ENCODE results near the gene DPEP2NB. TPM values are rescaled to one million over a fixed set of nuclear protein-coding genes. Genes with fewer than 3 reads are reported as not detected.

Gene DPEP2NB
- total RNA-seq, 2 experiments from 2014 or later: not detected

GRCh38 chr16:67967183-67967957, 48.3 kb downstream of the DPEP2NB start:
- Mint-ChIP-seq H3K9me3 (no peaks in the 10 kb centered on the region), H3K4me1 (ENCODE audit: low read depth) (peaks cover 18% of the 10 kb centered on the region), H3K4me3 (peak overlapping the region; percentile 95), H3K27ac (peak overlapping the region; percentile 93), H3K27me3 (no peaks in the 10 kb centered on the region), H3K36me3 (ENCODE audit: low read depth) (peaks cover 8% of the 10 kb centered on the region)
- ChIA-PET POLR2A (interaction anchor here (1.0 to 2.5 kb wide), 6 partner anchors 25 to 73 kb away, joined by 3 to 12 read pairs (median 4); partner anchors contain the start of genes DDX28, DUS2 and PSMB10), CTCF (interaction anchor here (1.0 to 2.1 kb wide), 3 partner anchors 25 to 151 kb away, joined by 3 to 7 read pairs (median 4); partner anchors contain the start of gene NRN1L)
- intact Hi-C loops (cut with micrococcal nuclease): no loop called here
- peak; percentile 68 for DNase-seq
- peak; percentile 15 for ATAC-seq
- TF ChIP-seq CTCF (IDR thresholded peaks at IDR 0.05): no peak

DNA sequence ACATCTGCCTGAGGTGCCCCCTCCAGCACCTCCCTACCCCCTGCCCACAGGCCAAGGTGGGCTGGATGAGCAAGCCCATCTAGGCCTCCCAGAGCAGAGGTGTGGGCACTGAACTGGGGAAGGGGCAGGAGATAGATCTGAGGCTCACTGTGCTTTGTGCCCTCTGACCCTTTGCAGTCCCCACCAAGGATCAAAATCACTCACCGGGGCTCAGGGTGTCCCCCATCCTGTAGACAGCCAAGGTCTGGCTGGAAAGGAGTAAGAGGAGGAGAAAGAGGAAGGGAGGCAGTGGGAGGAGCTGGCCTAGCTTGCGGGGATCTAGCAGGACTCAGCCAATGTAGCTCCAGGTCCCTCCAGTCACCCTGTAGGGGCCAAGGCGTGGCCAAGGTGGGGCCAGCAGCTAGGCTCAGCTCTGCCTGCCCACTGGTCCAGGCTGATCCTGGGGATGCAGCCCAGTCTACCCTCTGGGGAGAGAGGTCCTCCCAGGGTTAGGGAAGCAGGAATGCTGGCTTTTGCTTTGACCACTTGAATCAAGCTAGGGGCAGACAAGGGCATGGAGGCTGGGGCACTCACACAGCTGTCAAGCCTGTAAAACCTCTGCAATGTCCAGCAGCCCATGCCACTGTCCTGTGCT, 49.0 kb downstream of the DPEP2NB start:
- ChIA-PET CTCF (interaction anchor here (1.0 to 2.2 kb wide), 3 partner anchors 25 to 83 kb away, joined by 4 to 7 read pairs (median 7); partner anchors contain the start of gene NRN1L), POLR2A (interaction anchor here (0.9 to 2.5 kb wide), 7 partner anchors 14 to 83 kb away, joined by 3 to 12 read pairs (median 3); partner anchors contain the start of genes DDX28, DUS2 and PSMB10)
- no peaks in the 10 kb centered on the region for H3K27me3 Mint-ChIP-seq
- peak overlapping the region; percentile 95 for H3K4me3 Mint-ChIP-seq
- peaks cover 18% of the 10 kb centered on the region for H3K4me1 Mint-ChIP-seq (ENCODE audit: low read depth)
- no peak for TF ChIP-seq CTCF (IDR thresholded peaks at IDR 0.05)
- H3K27ac Mint-ChIP-seq: no peak overlapping the region
- ATAC-seq: no peak
- DNase-seq: no peak
- peaks cover 15% of the 10 kb centered on the region for H3K36me3 Mint-ChIP-seq (ENCODE audit: low read depth)
- intact Hi-C loops (cut with micrococcal nuclease): no loop called here
- H3K9me3 Mint-ChIP-seq: no peaks in the 10 kb centered on the region

DNA sequence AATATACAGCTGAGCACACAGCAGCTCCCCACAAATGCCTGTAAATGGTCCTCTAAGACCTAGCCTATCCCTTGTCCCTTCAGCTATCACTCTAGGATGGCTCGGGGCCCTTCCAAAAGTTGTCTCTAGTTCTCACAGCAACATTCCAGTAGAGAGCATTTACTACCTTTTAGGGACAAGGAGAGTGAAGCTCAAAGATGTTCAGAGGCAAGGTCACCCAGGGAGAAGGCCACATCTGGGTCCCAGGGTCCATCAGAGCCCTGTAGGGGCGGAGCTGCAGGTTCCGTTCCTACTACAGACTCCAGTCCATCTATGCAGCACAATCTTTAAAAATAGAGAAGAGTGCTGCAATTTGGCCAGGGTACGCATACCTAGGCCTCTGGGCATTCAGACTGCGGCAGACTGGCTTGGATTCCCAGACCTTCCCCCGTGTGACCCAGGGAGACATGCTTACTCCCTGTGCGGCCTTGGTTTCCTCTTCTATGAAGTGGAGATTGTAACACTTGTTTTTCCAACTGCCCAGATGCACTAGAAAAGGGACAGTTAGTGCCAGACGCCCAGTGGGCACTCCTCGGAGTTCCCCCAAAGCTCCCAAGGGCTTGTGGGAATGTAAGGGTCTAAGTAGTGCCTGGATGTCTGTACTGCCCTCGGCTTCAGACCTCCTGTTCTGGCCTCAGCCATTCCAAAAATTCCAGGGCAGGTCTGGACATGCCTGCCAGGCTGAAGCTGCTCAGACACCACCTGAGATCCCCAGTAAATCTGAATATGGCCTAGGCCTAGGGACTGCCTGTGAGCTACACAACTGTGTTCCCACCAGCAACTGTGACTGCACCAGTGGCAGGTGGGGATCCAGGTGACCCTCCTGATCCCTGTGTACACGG, 49.8 kb downstream of the DPEP2NB start:
- CTCF ChIA-PET: interaction anchor here (0.6 to 2.2 kb wide), 9 partner anchors 12 to 151 kb away, joined by 3 to 7 read pairs (median 4); partner anchors contain the start of gene NRN1L
- peaks cover 15% of the 10 kb centered on the region for H3K36me3 Mint-ChIP-seq (ENCODE audit: low read depth)
- no peaks in the 10 kb centered on the region for H3K9me3 Mint-ChIP-seq
- intact Hi-C loops (cut with micrococcal nuclease): no loop called here
- ATAC-seq (no peak), DNase-seq (no peak)
- no peak for TF ChIP-seq CTCF (IDR thresholded peaks at IDR 0.05)
- H3K4me1 Mint-ChIP-seq (ENCODE audit: low read depth): peaks cover 18% of the 10 kb centered on the region
- POLR2A ChIA-PET: interaction anchor here (0.6 to 2.5 kb wide), 8 partner anchors 13 to 82 kb away, joined by 3 to 12 read pairs (median 4); partner anchors contain the start of genes DDX28, DUS2 and PSMB10
- H3K27me3 Mint-ChIP-seq: no peaks in the 10 kb centered on the region
- H3K4me3 Mint-ChIP-seq: no peak overlapping the region
- H3K27ac Mint-ChIP-seq: no peak overlapping the region

- POLR2A ChIA-PET: interaction anchor here (0.8 to 2.5 kb wide), 4 partner anchors 15 to 57 kb away, joined by 3 to 12 read pairs (median 6); partner anchors contain the start of gene PSMB10
- Mint-ChIP-seq H3K9me3 (no peaks in the 10 kb centered on the region), H3K4me1 (ENCODE audit: low read depth) (peaks cover 15% of the 10 kb centered on the region), H3K27ac (no peak overlapping the region), H3K4me3 (no peak overlapping the region), H3K36me3 (ENCODE audit: low read depth) (peaks cover 19% of the 10 kb centered on the region), H3K27me3 (no peaks in the 10 kb centered on the region)
- CTCF ChIA-PET: interaction anchor here (0.9 to 2.2 kb wide), 5 partner anchors 16 to 150 kb away, joined by 3 to 7 read pairs (median 3); no protein-coding TSS in a partner anchor
- no peak for TF ChIP-seq CTCF (IDR thresholded peaks at IDR 0.05)
- intact Hi-C loops (cut with micrococcal nuclease): no loop called here
- ATAC-seq (no peak), DNase-seq (no peak)
Measured at GRCh38 chr16:67964477-67965131, 51.1 kb downstream of the DPEP2NB start.

Measured in activated CD8-positive, alpha-beta T cell treated with anti-CD3 and anti-CD28 coated beads for 36 hours (primary cell).